ENCODE measurements around the gene C6orf132.

The C6orf132 gene

DNA sequence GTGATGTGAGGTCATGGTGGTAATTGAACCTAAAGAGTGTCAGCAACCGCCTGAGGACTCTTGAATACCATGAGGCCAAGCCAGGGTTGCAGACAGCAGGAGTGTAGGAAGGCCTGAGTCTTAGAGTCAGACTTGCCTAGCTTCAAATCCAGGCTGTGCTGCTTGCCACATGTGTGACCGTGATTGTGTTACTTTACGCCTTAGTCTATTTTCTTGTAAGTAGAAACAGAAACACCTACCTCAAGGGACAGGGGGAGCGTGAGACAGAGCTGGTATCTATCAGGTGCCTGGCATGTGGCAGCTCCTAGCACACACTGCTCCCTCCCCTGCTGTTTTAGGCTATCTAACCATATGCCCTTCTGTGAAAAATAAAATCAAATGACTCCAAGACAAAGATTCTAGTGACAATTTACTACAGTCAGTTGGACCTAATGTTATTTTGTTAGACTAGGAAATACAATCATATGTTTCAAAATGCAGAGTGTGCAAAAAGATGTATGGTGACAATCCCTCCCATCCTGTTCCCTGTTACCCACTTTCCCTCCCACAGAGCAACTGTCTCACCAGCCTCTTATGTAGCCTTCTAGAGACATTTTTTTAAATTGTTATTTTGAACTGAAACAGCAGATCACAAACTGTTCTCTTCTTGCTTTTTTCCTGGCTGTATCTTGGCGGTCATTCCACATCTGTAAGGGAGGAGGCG lies 70.4 kb downstream of the C6orf132 start:
- no peak for DNase-seq

DNA sequence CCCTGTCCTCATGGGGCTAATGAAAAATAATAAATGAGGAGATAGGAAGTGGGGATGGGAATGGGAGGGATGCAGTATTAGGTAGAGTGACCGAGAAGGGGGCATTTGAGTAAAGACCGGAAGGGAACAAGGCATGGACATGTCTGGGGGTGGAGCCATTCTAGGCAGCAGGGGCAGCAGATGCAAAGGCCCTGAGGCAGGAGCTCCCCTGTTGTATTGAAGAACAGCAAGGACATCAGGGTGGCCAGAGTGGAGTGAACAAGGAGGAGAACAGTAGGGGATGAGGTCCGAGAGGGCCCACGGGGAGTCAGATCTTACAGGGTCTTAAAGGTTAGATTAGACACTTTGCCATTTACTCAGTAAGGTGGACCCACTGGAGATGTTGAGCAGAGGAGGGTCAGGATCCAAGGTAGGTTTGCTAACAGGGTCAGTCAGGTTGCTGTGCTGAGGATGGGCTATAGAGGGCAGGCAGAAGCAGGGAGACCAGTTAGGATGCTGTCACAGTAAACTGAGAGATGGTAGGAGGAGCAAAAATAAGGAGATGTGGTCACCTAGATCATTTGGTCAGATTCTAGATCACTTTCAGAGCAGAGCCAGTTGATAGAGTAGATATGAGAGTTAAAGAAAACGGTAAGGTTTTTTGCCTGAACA lies 73.4 kb downstream of the C6orf132 start:
- no peak for DNase-seq

DNA sequence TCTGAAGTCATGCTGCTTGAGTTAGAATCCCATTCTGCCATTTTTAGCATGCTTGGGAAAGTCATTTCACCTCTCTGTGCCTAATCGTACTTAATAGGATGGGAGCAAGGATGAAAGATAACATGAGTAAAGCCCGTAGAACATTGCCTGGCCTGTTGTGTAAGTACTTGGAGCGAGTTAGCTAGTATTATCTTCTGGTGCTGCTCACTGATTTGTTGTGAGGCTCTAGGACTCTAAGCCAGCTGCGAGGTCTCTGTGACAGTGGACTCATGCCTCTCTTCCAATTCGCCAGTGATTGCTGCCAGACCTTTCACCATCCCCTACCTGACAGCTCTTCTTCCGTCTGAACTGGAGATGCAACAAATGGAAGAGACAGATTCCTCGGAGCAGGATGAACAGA lies 74.2 kb downstream of the C6orf132 start:
- no peak for DNase-seq

DNA sequence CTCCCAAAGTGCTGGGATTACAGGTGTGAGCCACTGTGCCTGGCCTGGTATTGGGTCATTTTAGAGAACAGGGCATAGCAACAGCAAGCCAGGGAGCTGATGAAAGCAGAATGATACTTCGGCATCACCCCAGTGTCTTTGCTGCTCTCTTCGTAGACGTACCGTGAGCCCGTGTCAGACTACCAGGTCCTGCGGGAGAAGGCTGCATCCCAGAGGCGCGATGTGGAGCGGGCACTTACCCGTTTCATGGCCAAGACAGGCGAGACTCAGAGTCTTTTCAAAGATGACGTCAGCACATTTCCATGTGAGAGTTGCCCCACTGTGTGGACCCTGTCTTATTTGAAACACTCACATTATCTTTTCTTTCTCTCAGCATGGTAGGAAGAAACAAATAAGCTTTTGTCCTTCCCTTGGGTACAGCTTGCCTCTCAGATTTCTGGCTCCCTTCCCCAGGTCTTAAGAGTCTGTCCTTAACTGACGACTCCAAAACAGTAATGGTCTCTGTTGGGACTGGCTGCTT lies 76.2 kb downstream of the C6orf132 start:
- DNase-seq: no peak

DNA sequence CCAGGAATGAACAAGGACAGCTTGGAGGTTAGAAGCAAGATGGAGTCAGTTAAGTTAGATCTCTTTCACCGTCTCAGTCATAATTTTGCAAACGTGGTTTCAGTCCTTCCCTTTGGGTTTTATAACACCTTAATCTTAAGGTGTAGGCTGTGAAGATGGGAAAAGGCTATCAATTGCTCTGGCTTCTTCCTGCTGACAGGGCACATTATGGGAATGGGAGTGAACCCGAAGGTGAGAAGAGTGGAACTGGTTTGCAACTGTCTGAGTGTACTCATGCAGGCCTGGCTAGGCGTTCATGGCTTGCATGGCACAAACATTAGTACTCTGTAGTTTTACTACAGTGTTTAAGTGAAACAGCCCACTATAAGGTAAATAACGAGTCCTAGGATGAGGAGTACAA lies 82.7 kb downstream of the C6orf132 start:
- no peak for DNase-seq

DNA sequence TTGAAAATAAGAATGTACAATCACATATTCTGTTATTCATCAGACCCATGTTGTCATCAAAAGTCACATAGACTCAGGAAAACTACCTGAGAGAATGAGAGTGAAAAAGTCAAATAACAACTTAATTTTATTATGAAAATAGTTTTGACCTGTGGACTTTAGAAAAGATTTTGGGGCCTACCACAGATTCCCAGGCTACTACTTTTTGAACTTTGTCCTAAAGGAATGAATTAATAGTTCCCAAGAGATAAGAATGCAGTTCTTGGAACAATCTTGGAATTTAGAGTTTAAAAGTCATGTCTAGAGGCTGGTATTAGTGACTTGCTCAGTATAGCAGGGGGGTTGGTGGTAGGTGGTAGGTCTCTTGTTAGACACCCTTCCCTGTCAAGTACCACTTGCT lies 88.8 kb downstream of the C6orf132 start:
- no peak for DNase-seq

DNA sequence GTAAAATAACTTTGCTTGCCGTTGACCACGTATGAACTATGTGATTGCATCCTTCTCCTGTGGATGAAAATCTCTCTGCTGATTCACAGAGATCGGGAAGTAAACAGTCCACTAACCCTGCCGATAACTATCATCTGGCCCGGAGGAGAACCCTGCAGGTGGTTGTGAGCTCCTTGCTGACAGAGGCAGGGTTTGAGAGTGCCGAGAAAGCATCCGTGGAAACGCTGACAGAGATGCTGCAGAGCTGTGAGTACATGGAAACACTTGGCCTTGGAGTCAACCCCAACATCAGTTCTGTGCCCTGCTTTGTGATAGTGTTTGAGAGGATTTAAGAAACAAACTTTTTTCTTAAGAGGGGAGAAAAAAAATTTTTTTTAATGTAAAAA lies 91.2 kb downstream of the C6orf132 start:
- no peak for DNase-seq

All from CD4-positive, alpha-beta T cell treated with Interleukin-6 for 4 hours (primary cell).